Naive thymus-derived CD8-positive, alpha-beta T cell (primary cell): ENCODE data around the gene BMI1. TPM values are rescaled to one million over a fixed set of nuclear protein-coding genes. Genes with fewer than 3 reads are reported as not detected.
"Not testable (repeated sequence)": the region's sequence is repeated elsewhere in the genome, so short reads cannot be mapped to it uniquely, and the experiment has no call there.

Experiments
- ATAC-seq, 2 donors: fragments of 150-1000 bp; cut with Tn5 transposase in 1 of 2; sonication (Bioruptor Pico), chemical (Tn5 transposase) in 1 of 2; 1 replicate in 1 of 2; 2 replicates in 1 of 2; pipeline ENCODE4 v1.10.0; 2021; ENCODE audit warnings: mild to moderate bottlenecking in 2 of 2, moderate library complexity in 2 of 2
- POLR2A ChIA-PET: fragments of 350-600 bp; sonication (Branson Sonifier 250); formaldehyde crosslinking; loops from one replicate; lab custom pipeline; 2021; ENCODE audit warnings: antibody characterized with exemption; lab: Charles Lee
- DNase-seq, 10 donors: peaks; one replicate each; pipeline versions ENCODE4 v3.0.0 to v3.0.0-alpha.2; 2020 to 2022
- H3K27ac Mint-ChIP-seq, 10 donors: one replicate each; pipeline ENCODE4 v1.8.0; 2020 to 2022; ENCODE audit warnings: mild to moderate bottlenecking in 10 of 10, mixed read lengths in 10 of 10, moderate library complexity in 4 of 10, inconsistent platforms in 1 of 10
- H3K27me3 Mint-ChIP-seq, 5 donors: one replicate each; pipeline ENCODE4 v1.8.0; 2021 to 2022; ENCODE audit warnings: mixed read lengths in 5 of 5
- H3K36me3 Mint-ChIP-seq, 3 donors: one replicate each; pipeline ENCODE4 v1.8.0; 2020 to 2022; ENCODE audit warnings: mixed read lengths in 3 of 3, mild to moderate bottlenecking in 2 of 3, inconsistent platforms in 1 of 3
- H3K4me1 Mint-ChIP-seq, 4 donors: one replicate each; pipeline ENCODE4 v1.8.0; 2021 to 2022; ENCODE audit warnings: mixed read lengths in 4 of 4
- H3K4me3 Mint-ChIP-seq, 10 donors: one replicate each; pipeline ENCODE4 v1.8.0; 2020 to 2022; ENCODE audit warnings: mild to moderate bottlenecking in 10 of 10, mixed read lengths in 10 of 10, moderate library complexity in 6 of 10, inconsistent platforms in 1 of 10
- H3K9me3 Mint-ChIP-seq, 9 donors: one replicate each; pipeline ENCODE4 v1.8.0; 2020 to 2022; ENCODE audit warnings: mixed read lengths in 9 of 9, mild to moderate bottlenecking in 3 of 9, inconsistent platforms in 1 of 9, moderate library complexity in 1 of 9
- polyA plus RNA-seq, 3 donors: library from polyadenylated mRNA; unstranded; fragments of 300-500 nt; fragmentation: Illumina TruSeq; gene quantifications; one replicate each; pipeline ENCODE4 v1.2.3, GENCODE V29; 2021
- total RNA-seq, 8 experiments: library from RNA in 2 of 8; stranded (reverse) in 2 of 8; gene quantifications; one replicate each; pipeline ENCODE4 v1.2.3 and lab custom pipeline; 2021 to 2026

The BMI1 gene
- total and polyA plus RNA-seq, 5 experiments from 2014 or later = 22.5 to 80.3 (median 32.9) TPM

DNA sequence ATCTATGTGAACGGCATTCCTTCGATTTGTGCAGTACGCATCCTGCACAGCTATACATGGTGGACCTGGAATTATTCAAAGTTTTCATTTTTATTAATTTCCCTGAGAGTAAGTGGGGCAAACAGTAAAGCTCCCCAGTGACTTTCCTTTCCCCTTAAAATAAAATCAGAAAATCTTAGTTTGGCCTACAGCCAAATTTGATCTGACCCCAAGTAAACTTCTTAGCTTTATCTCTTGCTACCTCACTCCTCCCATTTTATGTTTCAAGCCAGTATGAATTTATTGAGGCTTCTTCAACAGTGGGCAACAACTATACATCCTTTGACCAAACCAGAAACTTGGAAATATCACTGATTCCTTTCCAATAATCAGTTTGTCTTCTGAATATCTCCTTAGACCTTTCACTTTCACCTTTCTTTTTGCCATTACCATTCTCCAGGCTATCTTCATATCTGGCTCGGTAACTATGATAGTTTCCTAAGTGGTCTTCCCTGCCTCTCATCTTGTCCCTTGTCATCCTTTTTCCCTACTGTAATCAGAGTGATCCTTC, 35.5 kb downstream of the BMI1 start:
- Mint-ChIP-seq H3K9me3 (no peaks in the 10 kb centered on the region), H3K27ac (no peak overlapping the region), H3K27me3 (peaks cover 5 to 17% (median 8%) of the 10 kb centered on the region in 5 donors), H3K4me1 (peaks cover 0 to 2% (median 0%) of the 10 kb centered on the region in 4 donors), H3K36me3 (no peaks in the 10 kb centered on the region), H3K4me3 (no peak overlapping the region)
- DNase-seq (no peak), ATAC-seq (no peak)
- POLR2A ChIA-PET = no interaction called here

DNA sequence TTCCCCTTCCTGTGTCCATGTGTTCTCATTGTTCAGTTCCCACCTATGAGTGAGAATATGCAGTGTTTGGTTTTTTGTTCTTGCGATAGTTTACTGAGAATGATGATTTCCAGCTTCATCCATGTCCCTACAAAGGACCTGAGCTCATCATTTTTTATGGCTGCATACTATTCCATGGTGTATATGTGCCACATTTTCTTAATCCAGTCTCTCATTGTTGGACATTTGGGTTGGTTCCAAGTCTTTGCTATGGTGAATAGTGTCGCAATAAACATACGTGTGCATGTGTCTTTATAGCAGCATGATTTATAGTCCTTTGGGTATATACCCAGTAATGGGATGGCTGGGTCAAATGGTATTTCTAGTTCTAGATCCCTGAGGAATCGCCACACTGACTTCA, 36.9 kb downstream of the BMI1 start:
- POLR2A ChIA-PET, H3K4me1 Mint-ChIP-seq, H3K4me3 Mint-ChIP-seq, DNase-seq, H3K27ac Mint-ChIP-seq, H3K36me3 Mint-ChIP-seq, H3K9me3 Mint-ChIP-seq, ATAC-seq: not testable (repeated sequence)
- peaks cover 5 to 13% (median 10%) of the 10 kb centered on the region in 5 donors for H3K27me3 Mint-ChIP-seq

DNA sequence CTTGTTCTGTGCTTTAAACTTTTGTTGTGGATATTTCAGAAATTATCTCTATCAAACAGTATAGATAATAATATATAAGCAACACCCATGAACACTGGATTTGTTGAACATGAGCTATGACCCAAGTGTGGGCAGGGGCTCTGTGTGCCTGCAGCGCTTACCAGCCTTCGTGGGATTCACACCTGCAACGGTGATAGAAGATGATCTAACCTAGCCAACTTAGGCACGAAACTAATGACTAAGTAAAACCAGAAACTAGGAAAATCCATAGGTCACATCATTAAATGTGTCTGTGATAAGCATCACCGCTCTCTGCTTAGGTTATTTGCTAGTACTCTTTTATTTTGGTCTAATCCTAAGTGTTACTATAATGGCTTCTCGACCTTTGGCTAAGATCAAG, 42.4 kb downstream of the BMI1 start:
- Mint-ChIP-seq H3K27ac (no peak overlapping the region), H3K27me3 (peaks cover 0 to 8% (median 6%) of the 10 kb centered on the region in 5 donors), H3K9me3 (no peaks in the 10 kb centered on the region), H3K4me3 (no peak overlapping the region), H3K4me1 (peaks cover 0 to 4% (median under 1%) of the 10 kb centered on the region in 4 donors), H3K36me3 (no peaks in the 10 kb centered on the region)
- DNase-seq (no peak), ATAC-seq (no peak)
- POLR2A ChIA-PET = no interaction called here

DNA sequence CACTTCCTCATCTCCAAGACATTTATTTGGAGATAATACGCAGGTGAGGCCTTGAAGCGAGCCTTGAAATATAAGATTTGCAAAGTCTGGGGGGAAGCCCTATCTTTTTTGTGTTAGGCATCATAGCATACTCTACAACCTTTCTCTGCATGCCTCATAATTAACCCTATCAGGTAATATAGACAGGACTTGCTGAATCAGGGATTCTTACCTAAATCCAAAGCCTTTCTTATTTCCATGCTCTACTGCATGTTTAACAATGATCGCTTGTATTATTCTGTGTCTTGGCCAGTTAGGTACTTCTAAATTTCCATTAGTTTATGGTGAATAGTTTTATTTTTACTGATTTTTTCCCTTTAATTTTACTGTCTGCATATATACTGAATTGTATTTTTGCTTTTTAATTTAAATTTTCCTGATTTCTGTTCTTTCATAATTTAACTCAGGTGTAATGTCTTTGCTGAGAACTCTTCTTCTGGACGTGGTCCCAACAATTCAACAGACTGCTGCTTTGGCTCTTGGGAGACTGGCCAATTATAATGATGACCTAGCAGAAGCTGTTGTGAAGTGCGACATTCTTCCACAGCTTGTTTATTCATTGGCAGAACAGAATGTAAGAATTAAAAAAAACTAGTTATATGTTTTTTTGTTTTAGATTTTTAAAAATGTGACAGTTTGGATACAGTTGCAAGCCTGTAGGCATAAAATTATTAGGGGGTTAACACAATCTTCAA, 43.7 kb downstream of the BMI1 start:
- Mint-ChIP-seq H3K4me1 (peaks cover 0 to 9% (median under 1%) of the 10 kb centered on the region in 4 donors), H3K9me3 (no peaks in the 10 kb centered on the region), H3K27me3 (peaks cover 0 to 8% (median 6%) of the 10 kb centered on the region in 5 donors), H3K36me3 (no peaks in the 10 kb centered on the region), H3K27ac (no peak overlapping the region), H3K4me3 (no peak overlapping the region)
- POLR2A ChIA-PET = no interaction called here
- DNase-seq = no peak
- ATAC-seq = no peak

DNA sequence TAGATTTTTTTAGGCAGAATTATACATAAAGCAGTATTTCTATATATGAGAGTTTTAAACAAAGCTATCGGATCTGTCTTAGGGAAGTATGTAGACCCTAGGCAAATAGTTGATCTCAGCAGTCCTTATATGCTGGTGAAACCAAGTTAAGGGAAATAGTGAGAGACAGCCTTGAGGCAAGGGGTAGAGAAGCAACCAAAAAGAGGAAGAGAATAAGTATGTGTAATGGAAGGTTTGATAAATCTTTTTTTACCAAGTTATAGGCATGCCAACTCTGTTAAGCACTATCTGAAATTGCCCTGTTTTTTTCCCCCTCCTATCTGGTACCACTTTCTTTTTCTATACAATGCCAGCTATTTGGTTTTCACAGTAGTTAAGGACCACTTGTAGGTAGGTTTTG, 44.3 kb downstream of the BMI1 start:
- POLR2A ChIA-PET = no interaction called here

DNA sequence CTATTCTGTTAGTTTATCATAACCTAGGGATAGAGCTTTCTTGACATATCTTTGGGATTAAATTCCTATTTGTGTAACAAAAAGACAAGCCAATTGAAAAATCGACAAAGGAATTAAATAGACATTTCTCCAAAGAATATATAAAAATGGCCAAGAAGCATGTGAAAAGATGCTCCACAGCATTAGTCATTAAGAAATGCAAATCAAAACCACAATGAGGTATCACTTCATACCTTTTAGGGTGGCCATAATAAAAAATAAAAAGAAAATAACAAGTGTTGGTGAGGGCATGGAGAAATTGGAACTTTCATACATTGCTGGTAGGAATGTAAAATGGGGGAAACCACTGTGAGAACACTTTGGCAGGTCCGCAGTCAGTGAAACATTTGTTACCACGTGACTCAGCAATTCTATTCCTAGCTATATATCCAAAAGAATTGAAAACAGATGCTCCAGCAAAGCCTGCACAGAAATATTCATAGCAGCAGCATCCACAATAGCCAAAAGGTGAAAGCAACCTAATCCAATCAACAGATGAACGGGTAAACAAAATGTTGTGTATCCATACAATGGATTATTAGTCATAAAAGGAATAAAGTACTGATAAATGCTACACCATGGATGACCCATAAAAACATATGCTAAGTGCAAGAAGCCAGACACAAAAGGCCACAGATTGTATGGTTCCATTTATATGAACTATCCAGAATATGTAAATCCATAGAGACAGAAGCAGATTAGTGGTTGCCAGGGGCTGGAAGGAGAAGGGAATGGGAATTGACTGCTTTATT, 44.9 kb downstream of the BMI1 start:
- DNase-seq (no peak), ATAC-seq (no peak)
- Mint-ChIP-seq H3K27ac (no peak overlapping the region), H3K27me3 (peaks cover 0 to 8% (median 6%) of the 10 kb centered on the region in 5 donors), H3K4me1 (peaks cover 0 to 15% (median 3%) of the 10 kb centered on the region in 4 donors), H3K4me3 (no peak overlapping the region), H3K9me3 (no peaks in the 10 kb centered on the region), H3K36me3 (no peaks in the 10 kb centered on the region)
- POLR2A ChIA-PET = no interaction called here

More for the DNA sequence above, 44.3 kb downstream of the BMI1 start:
- no peak for DNase-seq
- no peak for ATAC-seq
- peaks cover 0 to 13% (median 2%) of the 10 kb centered on the region in 4 donors for H3K4me1 Mint-ChIP-seq
- no peaks in the 10 kb centered on the region for H3K9me3 Mint-ChIP-seq
- H3K27ac Mint-ChIP-seq = no peak overlapping the region
- peaks cover 0 to 8% (median 6%) of the 10 kb centered on the region in 5 donors for H3K27me3 Mint-ChIP-seq
- no peaks in the 10 kb centered on the region for H3K36me3 Mint-ChIP-seq
- no peak overlapping the region for H3K4me3 Mint-ChIP-seq

DNA sequence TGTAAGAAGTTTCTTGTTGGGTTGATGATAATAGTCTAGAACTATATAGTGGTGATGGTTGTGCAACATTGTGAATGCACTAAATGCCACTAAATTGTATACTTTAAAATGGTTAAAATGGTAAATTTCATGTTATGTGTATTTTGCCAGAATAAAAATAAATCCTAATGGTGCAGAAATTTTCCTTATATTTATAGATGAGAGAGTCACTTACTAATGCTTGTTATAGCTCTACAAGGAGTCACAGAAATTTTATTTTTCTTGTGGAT, 45.5 kb downstream of the BMI1 start:
- Mint-ChIP-seq H3K4me3 (no peak overlapping the region), H3K4me1 (peaks cover 0 to 15% (median 3%) of the 10 kb centered on the region in 4 donors), H3K27ac (no peak overlapping the region), H3K36me3 (no peaks in the 10 kb centered on the region), H3K9me3 (no peaks in the 10 kb centered on the region), H3K27me3 (peaks cover 0 to 8% (median 6%) of the 10 kb centered on the region in 5 donors)
- ATAC-seq (no peak), DNase-seq (no peak)
- POLR2A ChIA-PET = no interaction called here

DNA sequence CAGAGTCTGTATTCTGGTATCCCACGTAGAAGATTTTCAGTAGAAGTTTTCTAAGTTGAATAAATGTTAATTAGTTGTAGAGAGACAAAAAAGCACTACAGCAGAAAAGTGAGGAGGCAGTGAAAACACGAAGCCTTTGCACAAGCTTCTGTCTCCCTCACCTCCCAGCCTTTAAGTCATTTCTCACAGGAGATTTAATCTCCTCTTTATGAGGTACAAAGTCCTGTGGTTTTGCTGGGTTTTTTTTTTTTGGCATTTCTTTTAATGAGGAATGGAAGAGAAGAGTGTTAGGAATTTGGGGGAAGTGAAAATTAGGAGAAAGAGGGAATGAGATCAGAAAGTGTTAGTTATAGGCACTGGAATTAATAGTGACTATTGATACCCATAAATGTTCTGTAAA, 45.9 kb downstream of the BMI1 start:
- Mint-ChIP-seq H3K4me3 (no peak overlapping the region), H3K9me3 (no peaks in the 10 kb centered on the region), H3K4me1 (peaks cover 0 to 15% (median 3%) of the 10 kb centered on the region in 4 donors), H3K36me3 (no peaks in the 10 kb centered on the region), H3K27me3 (peaks cover 0 to 8% (median 6%) of the 10 kb centered on the region in 5 donors), H3K27ac (no peak overlapping the region)
- no peak for DNase-seq
- no peak for ATAC-seq
- POLR2A ChIA-PET = no interaction called here

DNA sequence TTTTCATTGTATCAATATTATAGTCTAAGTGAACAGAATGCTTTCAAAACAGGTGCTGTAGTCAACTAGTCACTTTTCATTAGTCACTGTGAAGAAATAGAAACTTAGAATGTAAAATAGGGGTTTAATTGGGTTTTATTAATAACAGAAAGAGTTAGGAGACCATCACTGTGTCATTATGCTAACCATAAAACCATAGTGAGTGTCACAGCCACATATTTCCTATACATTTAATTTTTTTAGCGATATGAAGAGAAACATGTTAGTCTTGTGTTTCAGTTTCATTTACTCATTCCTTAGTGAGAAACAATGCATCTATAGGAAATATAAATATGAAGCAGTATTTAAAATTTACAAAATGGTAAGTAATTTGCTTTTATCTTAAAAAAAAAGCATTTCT, 46.6 kb downstream of the BMI1 start:
- H3K36me3 Mint-ChIP-seq = no peaks in the 10 kb centered on the region
- H3K4me1 Mint-ChIP-seq = peaks cover 0 to 15% (median 3%) of the 10 kb centered on the region in 4 donors
- peaks cover 0 to 8% (median 5%) of the 10 kb centered on the region in 5 donors for H3K27me3 Mint-ChIP-seq
- POLR2A ChIA-PET = no interaction called here
- ATAC-seq (no peak), DNase-seq (no peak)
- no peak overlapping the region for H3K4me3 Mint-ChIP-seq
- no peak overlapping the region for H3K27ac Mint-ChIP-seq
- no peaks in the 10 kb centered on the region for H3K9me3 Mint-ChIP-seq

DNA sequence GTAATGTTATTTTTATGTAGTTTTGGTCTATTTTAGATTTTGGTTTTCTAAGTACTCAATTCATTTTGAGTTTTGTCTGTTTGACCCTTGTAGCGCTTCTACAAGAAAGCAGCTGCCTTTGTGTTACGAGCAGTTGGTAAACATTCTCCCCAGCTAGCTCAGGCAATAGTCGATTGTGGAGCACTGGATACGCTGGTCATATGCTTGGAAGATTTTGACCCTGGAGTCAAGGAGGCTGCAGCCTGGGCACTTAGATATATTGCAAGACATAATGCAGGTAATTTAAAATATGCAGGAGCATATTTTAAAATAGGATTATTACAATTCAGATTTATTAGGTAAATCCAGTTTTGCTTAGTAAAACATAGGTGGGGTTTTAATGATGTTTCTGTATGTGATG, 47.5 kb downstream of the BMI1 start:
- no peak overlapping the region for H3K4me3 Mint-ChIP-seq
- POLR2A ChIA-PET = no interaction called here
- no peak for DNase-seq

DNA sequence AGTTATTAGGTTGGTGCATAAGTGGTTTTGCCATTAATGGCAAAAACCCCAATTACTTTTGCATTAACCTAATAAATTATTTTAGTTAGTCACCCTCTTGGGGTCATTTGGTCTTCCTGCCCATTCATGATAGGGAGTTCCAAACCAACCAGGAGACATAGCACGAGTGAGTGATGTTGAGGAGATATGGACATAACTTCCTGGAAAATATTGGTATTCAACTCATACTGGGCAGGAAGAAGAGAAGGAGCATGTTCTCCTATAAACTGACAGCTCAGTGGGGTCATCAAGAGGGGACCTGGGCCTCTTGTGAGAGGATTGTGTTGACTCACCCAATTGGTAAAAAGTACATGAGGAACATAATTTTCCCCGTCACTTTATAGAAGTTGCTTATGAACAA, 48.1 kb downstream of the BMI1 start:
- Mint-ChIP-seq H3K4me3 (no peak overlapping the region), H3K27me3 (peaks cover 0 to 8% (median 4%) of the 10 kb centered on the region in 5 donors), H3K27ac (no peak overlapping the region), H3K36me3 (no peaks in the 10 kb centered on the region), H3K9me3 (no peaks in the 10 kb centered on the region), H3K4me1 (peaks cover 0 to 15% (median 3%) of the 10 kb centered on the region in 4 donors)
- ATAC-seq (no peak), DNase-seq (no peak)
- POLR2A ChIA-PET = no interaction called here

More for the DNA sequence above, 47.5 kb downstream of the BMI1 start:
- Mint-ChIP-seq H3K36me3 (no peaks in the 10 kb centered on the region), H3K27ac (no peak overlapping the region), H3K27me3 (peaks cover 0 to 8% (median 4%) of the 10 kb centered on the region in 5 donors), H3K4me1 (peaks cover 0 to 15% (median 3%) of the 10 kb centered on the region in 4 donors), H3K9me3 (no peaks in the 10 kb centered on the region)
- no peak for ATAC-seq

DNA sequence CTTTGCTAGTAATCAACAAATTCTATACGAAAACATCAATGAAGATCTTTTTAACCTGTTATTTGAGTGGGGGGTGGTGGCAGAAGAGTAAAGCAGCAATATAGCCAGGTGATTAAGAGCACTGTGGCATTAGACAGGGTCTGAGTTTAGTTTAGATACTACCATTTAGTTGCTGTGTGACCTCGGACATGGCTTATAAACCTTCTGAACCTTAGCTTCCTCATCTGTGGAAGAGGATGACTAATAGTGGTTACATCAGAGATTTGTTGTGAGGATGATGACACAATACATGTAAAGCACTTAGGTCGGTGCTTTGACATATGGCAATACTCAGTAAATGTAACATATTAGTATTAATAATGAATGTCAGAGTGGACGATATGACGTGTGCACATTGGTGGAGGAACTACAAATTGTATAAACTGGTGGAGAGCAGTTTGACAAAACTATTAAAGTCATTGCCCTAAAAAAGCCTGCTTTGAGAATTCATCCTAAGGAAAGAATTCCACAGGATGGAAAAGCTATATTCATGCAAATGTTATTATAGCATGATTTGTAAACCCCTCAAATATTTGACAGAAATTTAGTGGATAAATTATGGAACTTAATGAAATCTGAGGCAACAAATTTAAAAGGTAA, 48.7 kb downstream of the BMI1 start:
- POLR2A ChIA-PET = no interaction called here
- ATAC-seq = no peak

More for the DNA sequence above, 48.7 kb downstream of the BMI1 start:
- DNase-seq = no peak
- Mint-ChIP-seq H3K36me3 (no peaks in the 10 kb centered on the region), H3K4me3 (no peak overlapping the region), H3K27me3 (peaks cover 0 to 8% (median 4%) of the 10 kb centered on the region in 5 donors), H3K9me3 (no peaks in the 10 kb centered on the region), H3K27ac (no peak overlapping the region), H3K4me1 (peaks cover 0 to 15% (median 3%) of the 10 kb centered on the region in 4 donors)
